ENCODE results near the gene CCDC15.

Gene CCDC15

DNA sequence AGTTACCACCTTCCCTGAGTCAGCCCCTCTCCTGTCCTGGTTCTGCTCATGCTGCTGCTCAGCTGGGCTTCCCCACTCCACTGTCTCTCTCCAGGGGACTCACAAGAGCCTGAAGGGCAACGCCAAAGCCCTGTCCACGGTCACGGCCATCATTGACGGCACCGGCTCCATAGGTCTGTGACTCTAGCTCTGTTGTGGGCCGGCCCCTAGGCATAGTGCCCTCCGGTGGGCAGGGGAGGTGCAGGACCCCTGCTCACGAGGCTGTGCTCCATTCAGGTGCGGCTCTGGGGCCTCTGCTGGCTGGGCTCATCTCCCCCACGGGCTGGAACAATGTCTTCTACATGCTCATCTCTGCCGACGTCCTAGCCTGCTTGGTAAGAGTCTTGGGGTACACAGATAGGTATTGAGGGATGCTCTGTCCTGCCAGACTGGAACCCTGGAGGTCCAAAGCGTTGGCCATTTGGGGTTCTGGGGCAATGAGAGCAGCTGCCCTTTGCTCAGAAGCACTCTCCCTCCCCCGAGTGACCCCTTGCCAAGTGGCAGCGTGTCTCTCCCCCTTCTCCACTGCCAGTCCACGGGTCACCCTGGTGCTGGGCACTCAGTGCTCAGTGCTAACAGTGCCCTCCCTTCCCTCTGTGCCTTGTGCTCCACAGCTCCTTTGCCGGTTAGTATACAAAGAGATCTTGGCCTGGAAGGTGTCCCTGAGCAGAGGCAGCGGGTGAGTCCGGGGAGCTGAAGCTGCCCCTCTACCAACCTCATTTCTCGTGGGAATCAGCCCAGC lies 131.5 kb downstream of the CCDC15 start:
- TF ChIP-seq TCF4 (CRISPR knock-in tag; IDR thresholded peaks at IDR 0.05; ENCODE audit: borderline replicate concordance) (no peak), CSDC2 (CRISPR knock-in tag; IDR thresholded peaks at IDR 0.05) (no peak), OSR1 (CRISPR knock-in tag; IDR thresholded peaks at IDR 0.05) (no peak), ZNF8 (CRISPR knock-in tag; IDR thresholded peaks at IDR 0.05) (no peak), SNAI2 (CRISPR knock-in tag; IDR thresholded peaks at IDR 0.05) (no peak), ZFP3 (CRISPR knock-in tag; IDR thresholded peaks at IDR 0.05) (no peak), BACH2 (CRISPR knock-in tag; IDR thresholded peaks at IDR 0.05; ENCODE audit: borderline replicate concordance) (no peak), ZFP30 (CRISPR knock-in tag; IDR thresholded peaks at IDR 0.05) (no peak)
- TF ChIP-seq, protein P1, sequence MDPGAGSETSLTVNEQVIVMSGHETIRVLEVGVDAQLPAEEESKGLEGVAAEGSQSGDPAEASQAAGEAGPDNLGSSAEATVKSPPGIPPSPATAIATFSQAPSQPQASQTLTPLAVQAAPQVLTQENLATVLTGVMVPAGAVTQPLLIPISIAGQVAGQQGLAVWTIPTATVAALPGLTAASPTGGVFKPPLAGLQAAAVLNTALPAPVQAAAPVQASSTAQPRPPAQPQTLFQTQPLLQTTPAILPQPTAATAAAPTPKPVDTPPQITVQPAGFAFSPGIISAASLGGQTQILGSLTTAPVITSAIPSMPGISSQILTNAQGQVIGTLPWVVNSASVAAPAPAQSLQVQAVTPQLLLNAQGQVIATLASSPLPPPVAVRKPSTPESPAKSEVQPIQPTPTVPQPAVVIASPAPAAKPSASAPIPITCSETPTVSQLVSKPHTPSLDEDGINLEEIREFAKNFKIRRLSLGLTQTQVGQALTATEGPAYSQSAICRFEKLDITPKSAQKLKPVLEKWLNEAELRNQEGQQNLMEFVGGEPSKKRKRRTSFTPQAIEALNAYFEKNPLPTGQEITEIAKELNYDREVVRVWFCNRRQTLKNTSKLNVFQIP (CRISPR knock-in tag; IDR thresholded peaks at IDR 0.05; ENCODE audit: borderline replicate concordance, low read depth) = no peak
- no peak for ATAC-seq

- ATAC-seq = no peak
These were observed 132.8 kb downstream of the CCDC15 start for GRCh38 chr11:125086633-125087296.

GRCh38 chr11:125088123-125088522 lies 134.1 kb downstream of the CCDC15 start:
- ATAC-seq = no peak
- TF ChIP-seq PATZ1 (CRISPR knock-in tag; IDR thresholded peaks at IDR 0.05; ENCODE audit: borderline replicate concordance) (no peak), ZNF565 (CRISPR knock-in tag; conservative IDR thresholded peaks at IDR 0.05; ENCODE audit: low read depth) (no peak), ZNF70 (CRISPR knock-in tag; IDR thresholded peaks at IDR 0.05) (no peak), ZC3H10 (CRISPR knock-in tag; IDR thresholded peaks at IDR 0.05) (no peak), TOX (CRISPR knock-in tag; IDR thresholded peaks at IDR 0.05; ENCODE audit: borderline replicate concordance) (no peak), ISL1 (CRISPR knock-in tag; IDR thresholded peaks at IDR 0.05) (no peak), CSDC2 (CRISPR knock-in tag; IDR thresholded peaks at IDR 0.05) (no peak), BACH2 (CRISPR knock-in tag; IDR thresholded peaks at IDR 0.05; ENCODE audit: borderline replicate concordance) (no peak), ZNF8 (CRISPR knock-in tag; IDR thresholded peaks at IDR 0.05) (no peak), OSR1 (CRISPR knock-in tag; IDR thresholded peaks at IDR 0.05) (no peak), ZFP3 (CRISPR knock-in tag; IDR thresholded peaks at IDR 0.05) (no peak), ESRRG (CRISPR knock-in tag; IDR thresholded peaks at IDR 0.05) (no peak)
- TF ChIP-seq, protein P2, sequence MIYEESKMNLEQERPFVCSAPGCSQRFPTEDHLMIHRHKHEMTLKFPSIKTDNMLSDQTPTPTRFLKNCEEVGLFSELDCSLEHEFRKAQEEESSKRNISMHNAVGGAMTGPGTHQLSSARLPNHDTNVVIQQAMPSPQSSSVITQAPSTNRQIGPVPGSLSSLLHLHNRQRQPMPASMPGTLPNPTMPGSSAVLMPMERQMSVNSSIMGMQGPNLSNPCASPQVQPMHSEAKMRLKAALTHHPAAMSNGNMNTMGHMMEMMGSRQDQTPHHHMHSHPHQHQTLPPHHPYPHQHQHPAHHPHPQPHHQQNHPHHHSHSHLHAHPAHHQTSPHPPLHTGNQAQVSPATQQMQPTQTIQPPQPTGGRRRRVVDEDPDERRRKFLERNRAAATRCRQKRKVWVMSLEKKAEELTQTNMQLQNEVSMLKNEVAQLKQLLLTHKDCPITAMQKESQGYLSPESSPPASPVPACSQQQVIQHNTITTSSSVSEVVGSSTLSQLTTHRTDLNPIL (CRISPR knock-in tag; IDR thresholded peaks at IDR 0.05; ENCODE audit: low read depth) = no peak
- TF ChIP-seq, protein P3, sequence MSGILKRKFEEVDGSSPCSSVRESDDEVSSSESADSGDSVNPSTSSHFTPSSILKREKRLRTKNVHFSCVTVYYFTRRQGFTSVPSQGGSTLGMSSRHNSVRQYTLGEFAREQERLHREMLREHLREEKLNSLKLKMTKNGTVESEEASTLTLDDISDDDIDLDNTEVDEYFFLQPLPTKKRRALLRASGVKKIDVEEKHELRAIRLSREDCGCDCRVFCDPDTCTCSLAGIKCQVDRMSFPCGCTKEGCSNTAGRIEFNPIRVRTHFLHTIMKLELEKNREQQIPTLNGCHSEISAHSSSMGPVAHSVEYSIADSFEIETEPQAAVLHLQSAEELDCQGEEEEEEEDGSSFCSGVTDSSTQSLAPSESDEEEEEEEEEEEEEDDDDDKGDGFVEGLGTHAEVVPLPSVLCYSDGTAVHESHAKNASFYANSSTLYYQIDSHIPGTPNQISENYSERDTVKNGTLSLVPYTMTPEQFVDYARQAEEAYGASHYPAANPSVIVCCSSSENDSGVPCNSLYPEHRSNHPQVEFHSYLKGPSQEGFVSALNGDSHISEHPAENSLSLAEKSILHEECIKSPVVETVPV (CRISPR knock-in tag; IDR thresholded peaks at IDR 0.05) = no peak

More at GRCh38 chr11:125086633-125087296, 132.8 kb downstream of the CCDC15 start:
- TF ChIP-seq CSDC2 (CRISPR knock-in tag; IDR thresholded peaks at IDR 0.05) = no peak
- TF ChIP-seq BACH2 (CRISPR knock-in tag; IDR thresholded peaks at IDR 0.05; ENCODE audit: borderline replicate concordance) = no peak
- no peak for TF ChIP-seq ZFP30 (CRISPR knock-in tag; IDR thresholded peaks at IDR 0.05)
- TF ChIP-seq TSHZ2 (CRISPR knock-in tag; IDR thresholded peaks at IDR 0.05) = no peak
- no peak for TF ChIP-seq PPARA (CRISPR knock-in tag; IDR thresholded peaks at IDR 0.05; ENCODE audit: borderline replicate concordance)
- no peak for TF ChIP-seq ZFP3 (CRISPR knock-in tag; IDR thresholded peaks at IDR 0.05)
- TF ChIP-seq, protein P3 (CRISPR knock-in tag; IDR thresholded peaks at IDR 0.05) = no peak
- no peak for TF ChIP-seq OSR1 (CRISPR knock-in tag; IDR thresholded peaks at IDR 0.05)
- no peak for TF ChIP-seq SNAI2 (CRISPR knock-in tag; IDR thresholded peaks at IDR 0.05)
- no peak for TF ChIP-seq TCF4 (CRISPR knock-in tag; IDR thresholded peaks at IDR 0.05; ENCODE audit: borderline replicate concordance)
- TF ChIP-seq ZC3H10 (CRISPR knock-in tag; IDR thresholded peaks at IDR 0.05) = no peak
- no peak for TF ChIP-seq ZNF565 (CRISPR knock-in tag; conservative IDR thresholded peaks at IDR 0.05; ENCODE audit: low read depth)

Measured in SK-N-SH treated with all-trans-retinoic acid at 6 μM for 48 hours (cell line).